Hepatocyte (in vitro differentiated cells): Measurements from ENCODE around the gene ATP2B1.

ENCODE experiments used
- CTCF ChIP-seq: fragments of 200-600 bp; sonication (generic); IDR thresholded peaks from 2 replicates; pipeline ENCODE4 v1.5.1; 2016; ENCODE audit warnings: antibody characterized with exemption, mild to moderate bottlenecking; ENCODE audit not compliant: poor library complexity
- EZH2 ChIP-seq: fragments of 200-600 bp; sonication (generic); IDR thresholded peaks from 2 replicates; pipeline ENCODE4 v1.6.1; 2016; ENCODE audit warnings: antibody characterized with exemption, mild to moderate bottlenecking, borderline replicate concordance
- EZH2phosphoT487 ChIP-seq: fragments of 200-600 bp; sonication (generic); IDR thresholded peaks from one replicate; pipeline ENCODE4 v1.6.1; 2018; ENCODE audit warnings: antibody characterized with exemption, mild to moderate bottlenecking, low read depth, moderate library complexity; ENCODE audit not compliant: unreplicated experiment, severe bottlenecking

GRCh38 chr12:89729946-89730459, 21.4 kb upstream of the ATP2B1 start:
- TF ChIP-seq CTCF, result no peak
- TF ChIP-seq EZH2, result no peak
- no peak for TF ChIP-seq EZH2phosphoT487
